LNCAP (cell line): ENCODE measurements around the gene VPS13D.

Experiments
- CTCF ChIP-seq: fragments of 450-650 bp; IDR thresholded peaks from 2 replicates; pipeline ENCODE4 v1.5.1; 2017; ENCODE audit warnings: mild to moderate bottlenecking

The VPS13D gene

GRCh38 chr1:12249181-12249580 lies 19.4 kb downstream of the VPS13D start:
- TF ChIP-seq CTCF: no peak

GRCh38 chr1:12249748-12250147 lies 19.9 kb downstream of the VPS13D start:
- no peak for TF ChIP-seq CTCF

- TF ChIP-seq CTCF: no peak
Measured at GRCh38 chr1:12251442-12251841, 21.6 kb downstream of the VPS13D start.

GRCh38 chr1:12255913-12256312 lies 26.1 kb downstream of the VPS13D start:
- no peak for TF ChIP-seq CTCF

- TF ChIP-seq CTCF: no peak
Measured at GRCh38 chr1:12258272-12258671, 28.4 kb downstream of the VPS13D start.

- TF ChIP-seq CTCF: no peak
Measured at GRCh38 chr1:12269351-12269750, 39.5 kb downstream of the VPS13D start.

- no peak for TF ChIP-seq CTCF
Measured at GRCh38 chr1:12271033-12271432, 41.2 kb downstream of the VPS13D start.

- TF ChIP-seq CTCF: no peak
Measured at GRCh38 chr1:12272770-12273169, 42.9 kb downstream of the VPS13D start.
